SU-DHL-6 (cell line): ENCODE data around the gene PLA2G4B.

Source experiments
- EZH2phosphoT487 ChIP-seq: fragments of 200-600 bp; sonication (generic), shearing (Covaris generic); conservative IDR thresholded peaks from 2 replicates; pipeline ENCODE4 v1.6.1; 2018; ENCODE audit warnings: mild to moderate bottlenecking, antibody characterized with exemption, low read length, moderate library complexity, mixed read lengths
- TF ChIP-seq, protein P1 (sequence below): fragments of 200-600 bp; sonication (generic); IDR thresholded peaks from one replicate; pipeline ENCODE4 v1.5.1; 2017; ENCODE audit warnings: antibody characterized with exemption, mild to moderate bottlenecking, low read length, moderate library complexity; ENCODE audit not compliant: insufficient read depth, poor library complexity, severe bottlenecking

DNA sequence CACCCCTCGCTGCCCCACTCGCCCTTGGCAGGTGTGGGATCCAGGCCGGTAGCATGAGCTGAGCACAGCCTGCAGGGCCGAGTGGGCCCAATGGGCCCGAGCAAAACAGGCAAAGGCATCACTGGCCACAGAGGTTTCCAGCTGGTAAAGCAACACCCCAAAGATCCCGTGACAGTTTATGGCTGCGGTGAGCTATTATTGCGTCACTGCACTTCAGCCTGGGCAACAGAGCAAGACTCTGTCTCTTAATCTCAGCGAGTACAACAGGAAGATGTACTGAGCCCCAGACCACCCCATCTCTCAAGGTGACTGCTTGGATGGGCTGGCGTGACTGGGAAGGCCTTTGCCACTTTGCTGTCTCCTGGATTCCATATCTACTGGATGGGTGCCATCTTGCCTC is 6.4 kb upstream of the PLA2G4B start:
- TF ChIP-seq, protein P1, sequence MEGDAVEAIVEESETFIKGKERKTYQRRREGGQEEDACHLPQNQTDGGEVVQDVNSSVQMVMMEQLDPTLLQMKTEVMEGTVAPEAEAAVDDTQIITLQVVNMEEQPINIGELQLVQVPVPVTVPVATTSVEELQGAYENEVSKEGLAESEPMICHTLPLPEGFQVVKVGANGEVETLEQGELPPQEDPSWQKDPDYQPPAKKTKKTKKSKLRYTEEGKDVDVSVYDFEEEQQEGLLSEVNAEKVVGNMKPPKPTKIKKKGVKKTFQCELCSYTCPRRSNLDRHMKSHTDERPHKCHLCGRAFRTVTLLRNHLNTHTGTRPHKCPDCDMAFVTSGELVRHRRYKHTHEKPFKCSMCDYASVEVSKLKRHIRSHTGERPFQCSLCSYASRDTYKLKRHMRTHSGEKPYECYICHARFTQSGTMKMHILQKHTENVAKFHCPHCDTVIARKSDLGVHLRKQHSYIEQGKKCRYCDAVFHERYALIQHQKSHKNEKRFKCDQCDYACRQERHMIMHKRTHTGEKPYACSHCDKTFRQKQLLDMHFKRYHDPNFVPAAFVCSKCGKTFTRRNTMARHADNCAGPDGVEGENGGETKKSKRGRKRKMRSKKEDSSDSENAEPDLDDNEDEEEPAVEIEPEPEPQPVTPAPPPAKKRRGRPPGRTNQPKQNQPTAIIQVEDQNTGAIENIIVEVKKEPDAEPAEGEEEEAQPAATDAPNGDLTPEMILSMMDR = no peak
- no peak for TF ChIP-seq EZH2phosphoT487
